Common myeloid progenitor, CD34-positive (primary cell): Measurements from ENCODE around the gene RCOR1.

ENCODE experiments used
- CTCF ChIA-PET: fragments of 350-600 bp; sonication (Branson Sonifier 250); formaldehyde crosslinking; loops from one replicate; lab custom pipeline; 2021; ENCODE audit warnings: antibody characterized with exemption; lab: Charles Lee
- POLR2A ChIA-PET: fragments of 350-600 bp; sonication (Branson Sonifier 250); formaldehyde crosslinking; loops from one replicate; lab custom pipeline; 2021; ENCODE audit warnings: antibody characterized with exemption; lab: Charles Lee
- DNase-seq, 3 donors: peaks; one replicate each; pipeline versions ENCODE4 v3.0.0 to v3.0.0-alpha.2; 2013
- H3K27ac ChIP-seq, 2 experiments: 1 replicate in 1 of 2; 2 replicates in 1 of 2; pipeline ENCODE4 v1.7.0; 2013; ENCODE audit warnings: inconsistent platforms in 2 of 2, low read length in 2 of 2, mild to moderate bottlenecking in 2 of 2, low read depth in 1 of 2, moderate library complexity in 1 of 2; ENCODE audit not compliant: severe bottlenecking in 2 of 2, insufficient read depth in 1 of 2, poor library complexity in 1 of 2
- H3K27me3 ChIP-seq, 5 experiments: replicated peaks in 2 of 5; 1 replicate in 3 of 5; 2 replicates in 2 of 5; pipeline versions ENCODE4 v1.6.1 to v1.7.0; 2013; ENCODE audit warnings: low read length in 4 of 5, mild to moderate bottlenecking in 2 of 5, moderate library complexity in 2 of 5, inconsistent platforms in 1 of 5; ENCODE audit not compliant: insufficient read depth in 5 of 5, control insufficient read depth in 4 of 5
- H3K36me3 ChIP-seq, 4 experiments: 1 replicate in 2 of 4; 2 replicates in 2 of 4; pipeline versions ENCODE4 v1.6.1 to v1.7.0; 2013; ENCODE audit warnings: low read length in 3 of 4, control low read depth in 1 of 4, mild to moderate bottlenecking in 1 of 4; ENCODE audit not compliant: control insufficient read depth in 4 of 4, insufficient read depth in 4 of 4
- H3K4me1 ChIP-seq, 4 experiments: 1 replicate in 3 of 4; 2 replicates in 1 of 4; pipeline versions ENCODE4 v1.6.1 to v1.7.1; 2013; ENCODE audit warnings: low read length in 3 of 4, mild to moderate bottlenecking in 3 of 4, control low read depth in 1 of 4, inconsistent platforms in 1 of 4, moderate library complexity in 1 of 4; ENCODE audit not compliant: control insufficient read depth in 4 of 4, insufficient read depth in 4 of 4; ENCODE audit errors: control extremely low read depth in 1 of 4
- H3K4me3 ChIP-seq, 7 experiments: 1 replicate in 4 of 7; 2 replicates in 3 of 7; pipeline versions ENCODE4 v1.5.1 to v1.7.0; 2013; ENCODE audit warnings: mild to moderate bottlenecking in 7 of 7, low read length in 6 of 7, moderate library complexity in 6 of 7, inconsistent platforms in 2 of 7, low read depth in 2 of 7, control low read depth in 1 of 7; ENCODE audit not compliant: insufficient read depth in 4 of 7, control insufficient read depth in 1 of 7; ENCODE audit errors: extremely low read depth in 1 of 7
- H3K9me3 ChIP-seq, 5 experiments: 1 replicate in 4 of 5; 2 replicates in 1 of 5; pipeline versions ENCODE4 v1.6.1 to v1.7.1; 2013; ENCODE audit warnings: low read length in 4 of 5, mild to moderate bottlenecking in 2 of 5, inconsistent platforms in 1 of 5, low read depth in 1 of 5, moderate library complexity in 1 of 5; ENCODE audit not compliant: control insufficient read depth in 4 of 5, insufficient read depth in 2 of 5; ENCODE audit errors: control extremely low read depth in 1 of 5
- WGBS: methylation state at CpG from one replicate; pipeline ENCODE4 v1.1.5; 2013; ENCODE audit not compliant: insufficient coverage; 5-methylcytosine and 5-hydroxymethylcytosine counted together

Gene RCOR1

GRCh38 chr14:102603293-102603907 lies 11.0 kb downstream of the RCOR1 start:
- Histone ChIP-seq H3K27me3 (no peaks in the 10 kb centered on the region), H3K9me3 (no peaks in the 10 kb centered on the region), H3K4me1 (peaks cover 0 to 14% (median 5%) of the 10 kb centered on the region in 4 experiments), H3K27ac (no peak overlapping the region), H3K4me3 (no peak overlapping the region), H3K36me3 (peaks cover 0 to 13% (median 5%) of the 10 kb centered on the region in 4 experiments)
- ChIA-PET CTCF (interaction anchor here (0.7 to 2.7 kb wide), 7 partner anchors 8 to 125 kb away, joined by 3 to 14 read pairs (median 3); no protein-coding TSS in a partner anchor), POLR2A (interaction anchor here (0.6 kb wide), 1 partner anchor 15 kb away, joined by 3 read pairs; no protein-coding TSS in a partner anchor)
- WGBS, result 88% methylated on average over 1 of the region's 4 CpGs
- no peak for DNase-seq

- Histone ChIP-seq H3K4me3 (no peak overlapping the region), H3K4me1 (peaks cover 0 to 9% (median 3%) of the 10 kb centered on the region in 4 experiments), H3K9me3 (no peaks in the 10 kb centered on the region), H3K27me3 (no peaks in the 10 kb centered on the region), H3K36me3 (peaks cover 0 to 10% (median 5%) of the 10 kb centered on the region in 4 experiments), H3K27ac (no peak overlapping the region)
- DNase-seq, result no peak
- WGBS, result no CpG with 5 or more reads among the region's 2 CpGs
- ChIA-PET POLR2A (no interaction called here), CTCF (interaction anchor here (1.1 to 2.7 kb wide), 3 partner anchors 9 to 51 kb away, joined by 3 to 14 read pairs (median 3); no protein-coding TSS in a partner anchor)
Measured at GRCh38 chr14:102604183-102604582, 11.7 kb downstream of the RCOR1 start.

- 100% methylated on average over 1 of the region's 2 CpGs for WGBS
- Histone ChIP-seq H3K27ac (no peak overlapping the region), H3K27me3 (no peaks in the 10 kb centered on the region), H3K9me3 (no peaks in the 10 kb centered on the region), H3K4me1 (peaks cover 0 to under 1% (median 0%) of the 10 kb centered on the region in 4 experiments), H3K4me3 (no peak overlapping the region), H3K36me3 (peaks cover 2 to 10% (median 5%) of the 10 kb centered on the region in 4 experiments)
- ChIA-PET CTCF (interaction anchor here (2.7 kb wide), 1 partner anchor 10 kb away, joined by 14 read pairs; no protein-coding TSS in a partner anchor), POLR2A (no interaction called here)
- DNase-seq, result no peak
Measured at GRCh38 chr14:102605029-102605428, 12.6 kb downstream of the RCOR1 start.

GRCh38 chr14:102606296-102606695 lies 13.8 kb downstream of the RCOR1 start:
- WGBS, result 85% methylated on average over 2 of the region's 4 CpGs
- no peak overlapping the region for H3K27ac ChIP-seq
- peaks cover 2 to 8% (median 4%) of the 10 kb centered on the region in 4 experiments for H3K36me3 ChIP-seq
- no peak for DNase-seq
- H3K4me1 ChIP-seq, result peaks cover 0 to 6% (median 1%) of the 10 kb centered on the region in 4 experiments
- no peaks in the 10 kb centered on the region for H3K9me3 ChIP-seq
- POLR2A ChIA-PET, result no interaction called here
- CTCF ChIA-PET, result interaction anchor here (0.6 to 0.9 kb wide), 2 partner anchors 11 to 18 kb away, joined by 3 read pairs; no protein-coding TSS in a partner anchor
- H3K27me3 ChIP-seq, result no peaks in the 10 kb centered on the region
- H3K4me3 ChIP-seq, result no peak overlapping the region

- peaks cover 2 to 8% (median 2%) of the 10 kb centered on the region in 4 experiments for H3K36me3 ChIP-seq
- peaks cover 0 to 10% (median 6%) of the 10 kb centered on the region in 4 experiments for H3K4me1 ChIP-seq
- no peak overlapping the region for H3K4me3 ChIP-seq
- WGBS, result 97% methylated on average over 4 of the region's 4 CpGs
- ChIA-PET POLR2A (no interaction called here), CTCF (interaction anchor here (1.5 kb wide), 1 partner anchor 13 kb away, joined by 6 read pairs; no protein-coding TSS in a partner anchor)
- no peak for DNase-seq
- H3K27ac ChIP-seq, result no peak overlapping the region
- no peaks in the 10 kb centered on the region for H3K27me3 ChIP-seq
- H3K9me3 ChIP-seq, result no peaks in the 10 kb centered on the region
Measured at GRCh38 chr14:102608064-102608446, 15.6 kb downstream of the RCOR1 start.

DNA sequence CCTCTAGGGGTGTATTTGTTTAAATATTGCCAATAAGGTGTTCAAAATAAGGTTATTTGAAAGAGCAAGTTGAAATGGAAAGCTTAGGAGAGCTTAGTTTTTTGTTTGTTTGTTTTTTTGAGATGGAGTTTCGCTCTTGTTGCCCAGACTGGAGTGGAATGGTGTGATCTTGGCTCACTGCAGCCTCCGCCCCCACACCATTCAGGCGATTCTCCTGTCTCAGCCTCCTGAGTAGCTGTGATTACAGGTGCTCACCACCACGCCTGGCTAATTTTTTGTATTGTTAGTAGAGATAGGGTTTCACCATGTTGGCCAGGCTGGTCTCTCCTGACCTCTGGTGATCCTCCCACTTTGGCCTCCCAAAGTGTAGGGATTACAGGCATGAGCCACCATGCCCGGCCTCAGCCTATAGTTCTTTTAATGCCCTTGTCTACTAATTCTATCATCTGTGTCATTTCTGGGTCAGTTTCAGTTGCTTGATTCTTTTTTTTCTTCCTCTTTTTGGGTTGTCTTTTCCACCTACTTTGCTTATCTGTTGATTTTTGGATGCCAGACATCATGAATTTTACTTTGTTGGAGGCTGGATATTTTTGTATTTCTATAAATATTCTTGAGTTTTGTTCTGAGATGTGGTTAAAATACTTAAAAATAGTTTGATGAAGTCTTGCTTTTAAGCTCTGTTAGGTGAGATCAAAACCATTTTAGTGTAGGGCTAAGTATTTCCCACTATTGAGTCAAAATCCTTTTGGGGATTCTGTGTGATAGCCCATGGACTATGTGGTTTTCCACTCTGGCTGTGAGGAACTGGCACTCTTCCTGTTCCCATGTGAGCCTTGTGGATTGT lies 18.7 kb downstream of the RCOR1 start:
- 75% methylated on average over 4 of the region's 5 CpGs for WGBS
- Histone ChIP-seq H3K27me3 (no peaks in the 10 kb centered on the region), H3K9me3 (no peaks in the 10 kb centered on the region), H3K4me1 (peaks cover 0 to 10% (median 6%) of the 10 kb centered on the region in 4 experiments), H3K27ac (peak overlapping the region in 1 of 2 experiments; percentile 14), H3K36me3 (peaks cover 0 to 4% (median 2%) of the 10 kb centered on the region in 4 experiments), H3K4me3 (no peak overlapping the region)
- DNase-seq, result peak in 2 of 3 donors; percentile 25 to 30
- CTCF ChIA-PET, result interaction anchor here (0.6 to 4.0 kb wide), 6 partner anchors 9 to 161 kb away, joined by 3 to 28 read pairs (median 6); no protein-coding TSS in a partner anchor
- POLR2A ChIA-PET, result interaction anchor here (0.6 to 1.8 kb wide), 2 partner anchors 18 to 22 kb away, joined by 3 to 4 read pairs; partner anchors contain the start of gene RCOR1
